ENCODE results near the gene COL5A1.

COL5A1 gene

DNA sequence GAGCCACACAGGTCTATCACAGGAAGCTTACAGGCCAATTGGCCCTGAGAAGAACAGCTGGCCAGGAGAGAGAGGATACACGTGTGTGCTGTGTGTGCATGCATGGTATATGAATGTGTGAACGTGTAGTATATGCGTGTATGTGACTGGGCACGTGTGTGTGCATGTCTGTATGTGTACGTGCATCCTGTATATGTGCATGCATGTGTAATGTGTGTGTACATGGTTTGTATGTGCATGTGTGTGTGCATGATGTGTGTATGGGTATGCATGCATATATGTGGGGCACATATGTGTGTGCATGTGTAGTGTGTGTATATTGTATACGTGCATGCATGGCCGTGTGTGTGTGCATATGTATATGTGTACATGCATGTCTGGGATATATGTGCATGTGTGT lies 182.0 kb downstream of the COL5A1 start:
- TF ChIP-seq, protein P1, sequence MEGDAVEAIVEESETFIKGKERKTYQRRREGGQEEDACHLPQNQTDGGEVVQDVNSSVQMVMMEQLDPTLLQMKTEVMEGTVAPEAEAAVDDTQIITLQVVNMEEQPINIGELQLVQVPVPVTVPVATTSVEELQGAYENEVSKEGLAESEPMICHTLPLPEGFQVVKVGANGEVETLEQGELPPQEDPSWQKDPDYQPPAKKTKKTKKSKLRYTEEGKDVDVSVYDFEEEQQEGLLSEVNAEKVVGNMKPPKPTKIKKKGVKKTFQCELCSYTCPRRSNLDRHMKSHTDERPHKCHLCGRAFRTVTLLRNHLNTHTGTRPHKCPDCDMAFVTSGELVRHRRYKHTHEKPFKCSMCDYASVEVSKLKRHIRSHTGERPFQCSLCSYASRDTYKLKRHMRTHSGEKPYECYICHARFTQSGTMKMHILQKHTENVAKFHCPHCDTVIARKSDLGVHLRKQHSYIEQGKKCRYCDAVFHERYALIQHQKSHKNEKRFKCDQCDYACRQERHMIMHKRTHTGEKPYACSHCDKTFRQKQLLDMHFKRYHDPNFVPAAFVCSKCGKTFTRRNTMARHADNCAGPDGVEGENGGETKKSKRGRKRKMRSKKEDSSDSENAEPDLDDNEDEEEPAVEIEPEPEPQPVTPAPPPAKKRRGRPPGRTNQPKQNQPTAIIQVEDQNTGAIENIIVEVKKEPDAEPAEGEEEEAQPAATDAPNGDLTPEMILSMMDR (IDR thresholded peaks at IDR 0.05; ENCODE audit: poor library complexity, severe bottlenecking): no peak
- no peak overlapping the region for H3K27ac ChIP-seq (ENCODE audit: poor library complexity, severe bottlenecking)
- H3K36me3 ChIP-seq (ENCODE audit: low read depth): peaks cover 20% of the 10 kb centered on the region
- H3K4me3 ChIP-seq (ENCODE audit: severe bottlenecking): no peak overlapping the region
- peaks cover 8% of the 10 kb centered on the region for H3K4me1 ChIP-seq (ENCODE audit: insufficient read depth, poor library complexity, severe bottlenecking)
- H3K9me3 ChIP-seq (ENCODE audit: severe bottlenecking): no peaks in the 10 kb centered on the region
- ATAC-seq (ENCODE audit: low read depth) (no peak), DNase-seq (ENCODE audit: low spot score) (no peak)
- H3K27me3 ChIP-seq (ENCODE audit: insufficient read depth, poor library complexity, severe bottlenecking): no peaks in the 10 kb centered on the region

DNA sequence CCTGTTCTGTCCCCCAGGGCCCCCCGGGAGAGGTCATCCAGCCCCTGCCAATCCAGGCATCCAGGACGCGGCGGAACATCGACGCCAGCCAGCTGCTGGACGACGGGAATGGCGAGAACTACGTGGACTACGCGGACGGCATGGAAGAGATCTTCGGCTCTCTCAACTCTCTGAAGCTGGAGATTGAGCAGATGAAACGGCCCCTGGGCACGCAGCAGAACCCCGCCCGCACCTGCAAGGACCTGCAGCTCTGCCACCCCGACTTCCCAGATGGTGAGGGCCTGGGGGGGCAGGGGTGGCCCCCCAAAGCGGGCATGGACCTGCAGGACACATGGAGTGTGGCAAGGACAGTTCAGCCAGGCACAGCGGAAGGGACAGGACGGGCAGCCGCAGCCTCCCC lies 183.0 kb downstream of the COL5A1 start:
- Histone ChIP-seq H3K4me3 (ENCODE audit: severe bottlenecking) (no peak overlapping the region), H3K27me3 (ENCODE audit: insufficient read depth, poor library complexity, severe bottlenecking) (no peaks in the 10 kb centered on the region), H3K27ac (ENCODE audit: poor library complexity, severe bottlenecking) (no peak overlapping the region), H3K36me3 (ENCODE audit: low read depth) (peaks cover 11% of the 10 kb centered on the region), H3K9me3 (ENCODE audit: severe bottlenecking) (no peaks in the 10 kb centered on the region), H3K4me1 (ENCODE audit: insufficient read depth, poor library complexity, severe bottlenecking) (peaks cover 8% of the 10 kb centered on the region)
- DNase-seq (ENCODE audit: low spot score): no peak
- ATAC-seq (ENCODE audit: low read depth): no peak
- TF ChIP-seq, protein P1 (IDR thresholded peaks at IDR 0.05; ENCODE audit: poor library complexity, severe bottlenecking): no peak

DNA sequence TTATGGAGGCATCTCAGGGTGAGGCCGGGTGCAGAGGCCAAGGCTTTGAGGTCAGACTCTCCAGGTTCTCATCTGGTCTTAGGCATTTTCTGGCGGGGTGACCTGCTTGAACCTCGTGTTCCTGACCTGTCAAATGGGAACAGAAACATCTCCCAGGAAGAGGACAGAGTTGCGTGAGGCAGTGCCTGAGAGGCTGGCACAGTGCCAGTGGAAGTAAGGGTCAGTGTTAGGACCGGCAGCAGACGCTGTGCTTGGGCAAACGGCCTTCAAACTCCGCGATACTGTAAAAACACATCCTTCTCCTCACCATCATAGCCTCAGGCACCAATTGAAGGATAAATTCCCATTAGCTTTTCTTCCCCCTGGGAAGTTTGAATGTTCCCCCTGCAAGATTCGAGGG lies 183.4 kb downstream of the COL5A1 start:
- peaks cover 8% of the 10 kb centered on the region for H3K36me3 ChIP-seq (ENCODE audit: low read depth)
- H3K4me1 ChIP-seq (ENCODE audit: insufficient read depth, poor library complexity, severe bottlenecking): peaks cover 8% of the 10 kb centered on the region
- no peaks in the 10 kb centered on the region for H3K9me3 ChIP-seq (ENCODE audit: severe bottlenecking)
- H3K27ac ChIP-seq (ENCODE audit: poor library complexity, severe bottlenecking): no peak overlapping the region
- no peaks in the 10 kb centered on the region for H3K27me3 ChIP-seq (ENCODE audit: insufficient read depth, poor library complexity, severe bottlenecking)
- no peak for DNase-seq (ENCODE audit: low spot score)
- ATAC-seq (ENCODE audit: low read depth): no peak
- TF ChIP-seq, protein P1 (IDR thresholded peaks at IDR 0.05; ENCODE audit: poor library complexity, severe bottlenecking): no peak
- H3K4me3 ChIP-seq (ENCODE audit: severe bottlenecking): no peak overlapping the region

DNA sequence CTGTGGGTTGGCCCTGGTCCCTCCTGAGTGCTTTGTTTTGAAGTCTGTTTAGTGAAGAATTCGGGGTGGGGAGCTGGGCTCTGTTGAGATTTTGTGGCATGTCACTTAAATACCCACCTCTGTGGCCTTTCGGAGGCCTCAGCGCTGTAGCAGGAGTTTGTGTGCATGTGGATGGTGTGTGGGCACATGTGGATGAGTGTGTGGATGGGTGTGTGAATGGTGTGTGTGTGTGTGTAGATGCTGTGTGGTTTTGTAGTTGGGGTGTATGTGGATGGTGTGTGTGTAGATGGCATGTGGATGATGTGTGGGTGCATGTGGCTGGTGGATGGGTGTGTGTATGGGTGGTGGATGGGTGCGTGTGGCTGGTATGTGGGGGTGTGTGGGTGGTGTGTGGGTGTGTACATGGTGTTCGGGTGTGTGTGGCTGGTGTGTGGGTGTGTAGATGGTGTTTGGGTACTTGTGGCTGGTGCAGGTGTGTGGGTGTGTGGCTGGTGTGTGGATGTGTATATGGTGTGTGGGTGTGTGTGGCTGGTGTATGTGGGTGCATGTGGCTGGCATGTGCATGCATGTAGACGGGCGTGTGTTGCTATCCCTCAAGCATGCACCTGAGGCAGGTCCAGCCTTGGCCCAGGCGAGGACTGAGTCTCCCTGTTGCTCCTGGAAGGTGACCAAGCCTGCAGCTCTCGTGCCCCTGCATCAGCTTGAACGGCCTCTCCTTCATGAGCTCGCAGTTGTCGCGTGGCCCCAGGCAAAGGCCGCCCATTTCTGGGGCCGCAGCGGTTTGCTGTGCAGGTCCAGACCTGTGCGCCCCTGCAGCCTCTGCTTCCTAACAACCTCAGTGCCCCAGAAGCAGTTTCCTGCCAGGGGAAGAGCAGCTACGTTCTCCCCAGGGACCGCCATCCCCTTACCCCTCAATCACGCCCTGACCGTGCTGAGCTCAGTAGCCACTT lies 185.0 kb downstream of the COL5A1 start:
- Histone ChIP-seq H3K4me1 (ENCODE audit: insufficient read depth, poor library complexity, severe bottlenecking) (peaks cover 8% of the 10 kb centered on the region), H3K27ac (ENCODE audit: poor library complexity, severe bottlenecking) (no peak overlapping the region), H3K36me3 (ENCODE audit: low read depth) (peaks cover 8% of the 10 kb centered on the region), H3K9me3 (ENCODE audit: severe bottlenecking) (no peaks in the 10 kb centered on the region), H3K4me3 (ENCODE audit: severe bottlenecking) (no peak overlapping the region), H3K27me3 (ENCODE audit: insufficient read depth, poor library complexity, severe bottlenecking) (no peaks in the 10 kb centered on the region)
- TF ChIP-seq, protein P1 (IDR thresholded peaks at IDR 0.05; ENCODE audit: poor library complexity, severe bottlenecking): no peak
- ATAC-seq (ENCODE audit: low read depth): peak; percentile 77
- DNase-seq (ENCODE audit: low spot score): no peak

DNA sequence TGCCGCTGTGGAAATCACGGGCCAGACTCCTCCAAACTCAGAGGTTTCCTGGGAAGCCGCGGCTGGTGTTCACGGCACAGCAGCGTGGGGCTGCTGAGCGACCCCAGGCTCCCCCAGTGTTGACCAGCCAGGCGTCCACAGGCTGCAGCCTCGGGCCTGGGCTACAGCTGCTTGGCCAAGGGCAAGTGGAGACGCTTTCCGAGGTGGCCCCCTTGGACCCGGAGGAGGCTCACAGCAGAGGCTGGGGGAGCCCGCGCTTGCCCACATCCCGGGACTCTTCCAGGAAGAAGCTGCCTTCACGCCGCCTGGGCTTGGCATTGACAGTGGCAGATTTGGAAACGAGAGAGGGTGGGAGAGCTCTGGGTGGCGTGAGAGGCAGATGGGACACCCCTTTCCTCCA lies 186.0 kb downstream of the COL5A1 start:
- Histone ChIP-seq H3K27ac (ENCODE audit: poor library complexity, severe bottlenecking) (no peak overlapping the region), H3K4me3 (ENCODE audit: severe bottlenecking) (no peak overlapping the region), H3K27me3 (ENCODE audit: insufficient read depth, poor library complexity, severe bottlenecking) (no peaks in the 10 kb centered on the region), H3K4me1 (ENCODE audit: insufficient read depth, poor library complexity, severe bottlenecking) (peaks cover 8% of the 10 kb centered on the region), H3K36me3 (ENCODE audit: low read depth) (peaks cover 8% of the 10 kb centered on the region), H3K9me3 (ENCODE audit: severe bottlenecking) (no peaks in the 10 kb centered on the region)
- TF ChIP-seq, protein P1 (IDR thresholded peaks at IDR 0.05; ENCODE audit: poor library complexity, severe bottlenecking): no peak
- ATAC-seq (ENCODE audit: low read depth) (no peak), DNase-seq (ENCODE audit: low spot score) (no peak)

Data from RWPE2 (cell line).